Mesothelial cell of epicardium (in vitro differentiated cells): ENCODE data around the gene B3GNT3. TPM values are rescaled to one million over a fixed set of nuclear protein-coding genes. Genes with fewer than 3 reads are reported as not detected.

Experiments used
- DNase-seq, 2 experiments: peaks; one replicate each; pipeline ENCODE4 v3.0.0; 2021; ENCODE audit warnings: low spot score in 2 of 2; ENCODE audit not compliant: unreplicated experiment in 2 of 2
- H3K27ac Mint-ChIP-seq: 2 replicates; pipeline ENCODE4 v1.8.0; 2021; ENCODE audit warnings: mixed read lengths
- H3K27me3 Mint-ChIP-seq: 2 replicates; pipeline ENCODE4 v1.8.0; 2021; ENCODE audit warnings: low read depth, mixed read lengths
- H3K36me3 Mint-ChIP-seq: 2 replicates; pipeline ENCODE4 v1.8.0; 2021; ENCODE audit warnings: mixed read lengths
- H3K4me1 Mint-ChIP-seq: 2 replicates; pipeline ENCODE4 v1.8.0; 2021; ENCODE audit warnings: mixed read lengths
- H3K4me3 Mint-ChIP-seq: 2 replicates; pipeline ENCODE4 v1.8.0; 2021; ENCODE audit warnings: mild to moderate bottlenecking, moderate library complexity, mixed read lengths
- H3K9me3 Mint-ChIP-seq: 2 replicates; pipeline ENCODE4 v1.8.0; 2021; ENCODE audit warnings: mixed read lengths
- CTCF ChIP-seq: fragments of 200-600 bp; sonication (generic); IDR thresholded peaks from one replicate; pipeline ENCODE4 v1.5.0; 2021; ENCODE audit warnings: antibody characterized with exemption; ENCODE audit not compliant: unreplicated experiment
- total RNA-seq: library from RNA; stranded (reverse); gene quantifications from 3 replicates; pipeline ENCODE4 v1.2.1, GENCODE V29; 2021

B3GNT3 gene
- total RNA-seq, 1 donor from 2014 or later: not detected

- H3K4me3 Mint-ChIP-seq: peak within 1 kb of the TSS; percentile 100
- H3K4me1 Mint-ChIP-seq: peaks cover 22% of the 10 kb centered on the region
- H3K36me3 Mint-ChIP-seq: peaks cover 18% of the 10 kb centered on the region
- DNase-seq: peak; percentile 94 to 98
- H3K27me3 Mint-ChIP-seq: peaks cover 2% of the 10 kb centered on the region
- H3K9me3 Mint-ChIP-seq: no peaks in the 10 kb centered on the region
- peak; percentile 52 for TF ChIP-seq CTCF
- peak within 1 kb of the TSS; percentile 98 for H3K27ac Mint-ChIP-seq
These were observed 64.8 kb downstream of the B3GNT3 start, which contains the start of gene RPL18A for GRCh38 chr19:17859533-17860330. Gene RPL18A (plus strand): TSS chr19:17859910. CDS start chr19:17859957, 47 bp downstream.

- no peaks in the 10 kb centered on the region for H3K9me3 Mint-ChIP-seq
- H3K27ac Mint-ChIP-seq: peak overlapping the region; percentile 98
- H3K27me3 Mint-ChIP-seq: peaks cover 2% of the 10 kb centered on the region
- TF ChIP-seq CTCF: no peak
- DNase-seq: no peak
- H3K4me1 Mint-ChIP-seq: peaks cover 22% of the 10 kb centered on the region
- H3K36me3 Mint-ChIP-seq: peaks cover 18% of the 10 kb centered on the region
- H3K4me3 Mint-ChIP-seq: peak overlapping the region; percentile 100
These were observed 65.5 kb downstream of the B3GNT3 start for GRCh38 chr19:17860331-17860992.

GRCh38 chr19:17860993-17861360 lies 66.0 kb downstream of the B3GNT3 start:
- no peak for TF ChIP-seq CTCF
- Mint-ChIP-seq H3K27me3 (no peaks in the 10 kb centered on the region), H3K27ac (peak overlapping the region; percentile 98), H3K4me1 (peaks cover 22% of the 10 kb centered on the region), H3K9me3 (no peaks in the 10 kb centered on the region), H3K36me3 (peaks cover 18% of the 10 kb centered on the region), H3K4me3 (peak overlapping the region; percentile 100)
- DNase-seq: no peak

GRCh38 chr19:17861542-17862402 lies 66.8 kb downstream of the B3GNT3 start:
- Mint-ChIP-seq H3K36me3 (peaks cover 18% of the 10 kb centered on the region), H3K4me1 (peaks cover 22% of the 10 kb centered on the region), H3K27ac (peak overlapping the region; percentile 98), H3K4me3 (peak overlapping the region; percentile 100), H3K27me3 (no peaks in the 10 kb centered on the region), H3K9me3 (no peaks in the 10 kb centered on the region)
- DNase-seq: no peak
- no peak for TF ChIP-seq CTCF

- no peak for TF ChIP-seq CTCF
- no peak overlapping the region for H3K27ac Mint-ChIP-seq
- H3K4me1 Mint-ChIP-seq: peaks cover 22% of the 10 kb centered on the region
- H3K27me3 Mint-ChIP-seq: peaks cover 4% of the 10 kb centered on the region
- peak overlapping the region; percentile 46 for H3K4me3 Mint-ChIP-seq
- H3K36me3 Mint-ChIP-seq: peaks cover 18% of the 10 kb centered on the region
- no peak for DNase-seq
- no peaks in the 10 kb centered on the region for H3K9me3 Mint-ChIP-seq
These were observed 68.0 kb downstream of the B3GNT3 start for GRCh38 chr19:17862711-17863519.
